H9 (cell line): Measurements from ENCODE around the gene BROX. TPM values are rescaled to one million over a fixed set of nuclear protein-coding genes. Genes with fewer than 3 reads are reported as not detected.

ENCODE experiments used
- DNase-seq: peaks from one replicate; pipeline ENCODE4 v3.0.0-alpha.2; 2017
- H2AFZ ChIP-seq: one replicate; pipeline ENCODE4 v1.6.1; 2013; ENCODE audit warnings: mild to moderate bottlenecking, low read length, control low read depth, moderate library complexity
- H2AK5ac ChIP-seq: 2 replicates; pipeline ENCODE4 v1.6.1; 2013; ENCODE audit warnings: low read length, control low read depth, mixed read lengths; ENCODE audit not compliant: insufficient read length
- H2BK120ac ChIP-seq: one replicate; pipeline ENCODE4 v1.6.1; 2013; ENCODE audit warnings: low read depth, mild to moderate bottlenecking, low read length, control low read depth, inconsistent platforms; ENCODE audit not compliant: poor library complexity, severe bottlenecking
- H2BK12ac ChIP-seq: 2 replicates; pipeline ENCODE4 v1.6.1; 2013; ENCODE audit warnings: low read length, control low read depth, mixed read lengths, low read depth; ENCODE audit not compliant: insufficient read length
- H2BK15ac ChIP-seq: 2 replicates; pipeline ENCODE4 v1.6.1; 2013; ENCODE audit warnings: low read depth, low read length, control low read depth
- H2BK20ac ChIP-seq: one replicate; pipeline ENCODE4 v1.6.1; 2013; ENCODE audit warnings: low read depth, mild to moderate bottlenecking, low read length, control low read depth, inconsistent platforms; ENCODE audit not compliant: poor library complexity, severe bottlenecking
- H2BK5ac ChIP-seq: 2 replicates; pipeline ENCODE4 v1.6.1; 2013; ENCODE audit warnings: low read length, control low read depth, mixed read lengths; ENCODE audit not compliant: insufficient read length
- H3K14ac ChIP-seq: 2 replicates; pipeline ENCODE4 v1.6.1; 2013; ENCODE audit warnings: low read length, control low read depth; ENCODE audit not compliant: insufficient read depth
- H3K18ac ChIP-seq: 2 replicates; pipeline ENCODE4 v1.6.1; 2013; ENCODE audit warnings: low read depth, mild to moderate bottlenecking, mixed read lengths, low read length, control low read depth; ENCODE audit not compliant: insufficient read length
- H3K23ac ChIP-seq: 2 replicates; pipeline ENCODE4 v1.6.1; 2013; ENCODE audit warnings: low read length, control low read depth, mixed read lengths, low read depth; ENCODE audit not compliant: insufficient read length
- H3K23me2 ChIP-seq: 2 replicates; pipeline ENCODE4 v1.6.1; 2013; ENCODE audit warnings: low read depth, mild to moderate bottlenecking, mixed read lengths, low read length, control low read depth; ENCODE audit not compliant: insufficient read length, poor library complexity, severe bottlenecking
- H3K27ac ChIP-seq: 2 replicates; pipeline ENCODE4 v1.5.1; 2013; ENCODE audit warnings: low read length, control low read depth, mixed read lengths, low read depth; ENCODE audit not compliant: insufficient read length
- H3K27me3 ChIP-seq: 2 replicates; pipeline ENCODE4 v1.6.1; 2013; ENCODE audit warnings: low read length, control low read depth, inconsistent platforms; ENCODE audit not compliant: insufficient read depth
- H3K4ac ChIP-seq: 2 replicates; pipeline ENCODE4 v1.6.1; 2013; ENCODE audit warnings: low read depth, mild to moderate bottlenecking, control low read depth, inconsistent platforms, low read length, moderate library complexity
- H3K4me1 ChIP-seq: 2 replicates; pipeline ENCODE4 v1.6.1; 2013; ENCODE audit warnings: low read length, control low read depth, inconsistent platforms; ENCODE audit not compliant: insufficient read depth
- H3K4me2 ChIP-seq: 2 replicates; pipeline ENCODE4 v1.6.1; 2013; ENCODE audit warnings: low read length, control low read depth, mixed read lengths; ENCODE audit not compliant: insufficient read length, insufficient read depth
- H3K56ac ChIP-seq: 2 replicates; pipeline ENCODE4 v1.6.1; 2013; ENCODE audit warnings: low read depth, mild to moderate bottlenecking, mixed read lengths, low read length, control low read depth; ENCODE audit not compliant: insufficient read length
- H3K79me1 ChIP-seq: 2 replicates; pipeline ENCODE4 v1.6.1; 2013; ENCODE audit warnings: low read depth, mild to moderate bottlenecking, moderate library complexity, low read length, control low read depth, inconsistent platforms; ENCODE audit not compliant: insufficient read depth, poor library complexity, severe bottlenecking
- H3K79me2 ChIP-seq: 2 replicates; pipeline ENCODE4 v1.6.1; 2013; ENCODE audit warnings: low read length, control low read depth, inconsistent platforms; ENCODE audit not compliant: insufficient read depth
- H3K9ac ChIP-seq: 2 replicates; pipeline ENCODE4 v1.6.1; 2013; ENCODE audit warnings: low read length, control low read depth, mixed read lengths; ENCODE audit not compliant: insufficient read length; ENCODE audit errors: extremely low read depth
- H3K9me3 ChIP-seq: one replicate; pipeline ENCODE4 v1.6.1; 2013; ENCODE audit warnings: low read depth, low read length, inconsistent platforms; ENCODE audit not compliant: control insufficient read depth
- H3T11ph ChIP-seq: one replicate; pipeline ENCODE4 v1.6.1; 2013; ENCODE audit warnings: mild to moderate bottlenecking, low read length, control low read depth, inconsistent platforms
- H4K20me1 ChIP-seq: one replicate; pipeline ENCODE4 v1.6.1; 2013; ENCODE audit not compliant: control insufficient read depth, insufficient read length, insufficient read depth
- H4K5ac ChIP-seq: 2 replicates; pipeline ENCODE4 v1.6.1; 2013; ENCODE audit warnings: low read depth, mild to moderate bottlenecking, mixed read lengths, low read length, control low read depth; ENCODE audit not compliant: insufficient read length
- H4K8ac ChIP-seq: replicated peaks from 2 replicates; pipeline ENCODE4 v1.6.1; 2013; ENCODE audit warnings: low read length, control low read depth, mixed read lengths, low read depth; ENCODE audit not compliant: insufficient read length
- H4K91ac ChIP-seq: 2 replicates; pipeline ENCODE4 v1.6.1; 2013; ENCODE audit warnings: low read depth, mild to moderate bottlenecking, moderate library complexity, mixed read lengths, low read length, control low read depth; ENCODE audit not compliant: insufficient read length
- H3K27ac Mint-ChIP-seq, 3 experiments: 2 replicates in 2 of 3; 3 replicates in 1 of 3; pipeline ENCODE4 v1.8.0; 2020 to 2021; ENCODE audit warnings: mixed read lengths in 3 of 3, mild to moderate bottlenecking in 1 of 3, moderate library complexity in 1 of 3
- H3K27me3 Mint-ChIP-seq: 2 replicates; pipeline ENCODE4 v1.8.0; 2021; ENCODE audit warnings: low read depth, mild to moderate bottlenecking, moderate library complexity, mixed read lengths
- H3K36me3 Mint-ChIP-seq, 3 experiments: 2 replicates in 2 of 3; 3 replicates in 1 of 3; pipeline ENCODE4 v1.8.0; 2020 to 2021; ENCODE audit warnings: low read depth in 3 of 3, mixed read lengths in 3 of 3; ENCODE audit not compliant: insufficient read depth in 1 of 3
- H3K4me1 Mint-ChIP-seq, 2 experiments: 2 replicates each; pipeline ENCODE4 v1.8.0; 2020; ENCODE audit warnings: mixed read lengths in 2 of 2
- H3K4me3 Mint-ChIP-seq, 2 experiments: 2 replicates in 1 of 2; 3 replicates in 1 of 2; pipeline ENCODE4 v1.8.0; 2020 to 2021; ENCODE audit warnings: mild to moderate bottlenecking in 2 of 2, mixed read lengths in 2 of 2, moderate library complexity in 1 of 2
- H3K9me3 Mint-ChIP-seq, 2 experiments: 2 replicates in 1 of 2; 3 replicates in 1 of 2; pipeline ENCODE4 v1.8.0; 2020; ENCODE audit warnings: mild to moderate bottlenecking in 2 of 2, mixed read lengths in 2 of 2, moderate library complexity in 1 of 2
- WGBS: extraction: QIAGEN DNeasy Blood & Tissue Kit; methylation state at CpG from one replicate; pipeline ENCODE4 v1.1.7; 2013; ENCODE audit warnings: missing lambda C conversion rate, low lambda C conversion rate, mixed read lengths; ENCODE audit not compliant: insufficient read length; ENCODE audit errors: extremely low coverage; 5-methylcytosine and 5-hydroxymethylcytosine counted together
- total RNA-seq: library from RNA; stranded (reverse); gene quantifications from 2 replicates; pipeline ENCODE4 v1.2.1, GENCODE V29; 2021
- TF ChIP-seq, protein P1 (sequence below): fragments of 200-600 bp; sonication (generic); conservative IDR thresholded peaks from 3 replicates; pipeline ENCODE4 v1.8.0; 2021; ENCODE audit warnings: antibody characterized with exemption, mild to moderate bottlenecking

BROX gene
- total RNA-seq, 1 experiment from 2014 or later = 27.8 TPM

GRCh38 chr1:222777977-222778376, 65.6 kb downstream of the BROX start:
- Histone ChIP-seq H2BK15ac (no peak overlapping the region), H3K27me3 (no peaks in the 10 kb centered on the region), H2BK12ac (no peak overlapping the region), H4K20me1 (no peaks in the 10 kb centered on the region), H3T11ph (no peak overlapping the region), H3K23me2 (no peaks in the 10 kb centered on the region), H3K79me1 (no peaks in the 10 kb centered on the region), H3K4me2 (no peak overlapping the region), H2BK5ac (no peak overlapping the region), H3K9ac (no peak overlapping the region), H3K56ac (no peak overlapping the region), H3K4me1 (no peaks in the 10 kb centered on the region), H4K5ac (no peak overlapping the region), H2BK120ac (no peak overlapping the region), H3K79me2 (no peaks in the 10 kb centered on the region), H4K8ac (no peak overlapping the region), H3K23ac (no peak overlapping the region), H2AK5ac (no peak overlapping the region), H3K18ac (no peak overlapping the region), H3K14ac (no peak overlapping the region), H2AFZ (no peak overlapping the region), H4K91ac (no peak overlapping the region), H3K4ac (no peak overlapping the region), H3K27ac (no peak overlapping the region), H3K9me3 (no peaks in the 10 kb centered on the region), H2BK20ac (no peak overlapping the region)
- no peak overlapping the region for H3K27ac Mint-ChIP-seq
- no peaks in the 10 kb centered on the region for H3K4me1 Mint-ChIP-seq
- no peak overlapping the region for H3K4me3 Mint-ChIP-seq
- TF ChIP-seq, protein P1, sequence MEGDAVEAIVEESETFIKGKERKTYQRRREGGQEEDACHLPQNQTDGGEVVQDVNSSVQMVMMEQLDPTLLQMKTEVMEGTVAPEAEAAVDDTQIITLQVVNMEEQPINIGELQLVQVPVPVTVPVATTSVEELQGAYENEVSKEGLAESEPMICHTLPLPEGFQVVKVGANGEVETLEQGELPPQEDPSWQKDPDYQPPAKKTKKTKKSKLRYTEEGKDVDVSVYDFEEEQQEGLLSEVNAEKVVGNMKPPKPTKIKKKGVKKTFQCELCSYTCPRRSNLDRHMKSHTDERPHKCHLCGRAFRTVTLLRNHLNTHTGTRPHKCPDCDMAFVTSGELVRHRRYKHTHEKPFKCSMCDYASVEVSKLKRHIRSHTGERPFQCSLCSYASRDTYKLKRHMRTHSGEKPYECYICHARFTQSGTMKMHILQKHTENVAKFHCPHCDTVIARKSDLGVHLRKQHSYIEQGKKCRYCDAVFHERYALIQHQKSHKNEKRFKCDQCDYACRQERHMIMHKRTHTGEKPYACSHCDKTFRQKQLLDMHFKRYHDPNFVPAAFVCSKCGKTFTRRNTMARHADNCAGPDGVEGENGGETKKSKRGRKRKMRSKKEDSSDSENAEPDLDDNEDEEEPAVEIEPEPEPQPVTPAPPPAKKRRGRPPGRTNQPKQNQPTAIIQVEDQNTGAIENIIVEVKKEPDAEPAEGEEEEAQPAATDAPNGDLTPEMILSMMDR = no peak
- WGBS = no CpG with 5 or more reads among the region's 2 CpGs
- peaks cover 5% of the 10 kb centered on the region; the same call in 1 of the 2 replicates for H3K27me3 Mint-ChIP-seq
- no peaks in the 10 kb centered on the region for H3K36me3 Mint-ChIP-seq
- DNase-seq = no peak
- no peaks in the 10 kb centered on the region for H3K9me3 Mint-ChIP-seq
